Hematopoietic multipotent progenitor cell (in vitro differentiated cells): Measurements from ENCODE around the gene ITPR1. TPM values are rescaled to one million over a fixed set of nuclear protein-coding genes. Genes with fewer than 3 reads are reported as not detected.
A peak's percentile ranks its signal among the peaks of the same experiment; 100 is the strongest.

ENCODE experiments used
- DNase-seq, 3 donors: peaks; one replicate each; pipeline ENCODE4 v3.0.0-alpha.2; 2011 to 2015; ENCODE audit warnings: low read depth in 2 of 3, low spot score in 2 of 3
- total RNA-seq: library from RNA; depleted of rRNA; stranded (reverse); fragments of >200 nt; gene quantifications from one replicate; pipeline ENCODE4 v1.2.3, GENCODE V29; 2012

ITPR1 gene
- total RNA-seq, 1 donor: 166 TPM

- DNase-seq: no peak
These were observed 136.2 kb downstream of the ITPR1 start for GRCh38 chr3:4629095-4630007.

GRCh38 chr3:4633078-4634004, 140.2 kb downstream of the ITPR1 start:
- DNase-seq: peak in 2 of 3 donors; percentile 57 to 64

GRCh38 chr3:4634894-4635293, 141.7 kb downstream of the ITPR1 start:
- DNase-seq: no peak

- DNase-seq: no peak
These were observed 144.1 kb downstream of the ITPR1 start for GRCh38 chr3:4637265-4637664.

- DNase-seq: no peak
These were observed 148.9 kb downstream of the ITPR1 start for GRCh38 chr3:4641863-4642563.

- no peak for DNase-seq
These were observed 149.5 kb downstream of the ITPR1 start for GRCh38 chr3:4642611-4643010.

GRCh38 chr3:4643904-4644547, 150.9 kb downstream of the ITPR1 start:
- DNase-seq: no peak

- no peak for DNase-seq
These were observed 151.8 kb downstream of the ITPR1 start for GRCh38 chr3:4644951-4645350.

- no peak for DNase-seq
These were observed 152.3 kb downstream of the ITPR1 start for GRCh38 chr3:4645468-4645867.

GRCh38 chr3:4647411-4647810, 154.3 kb downstream of the ITPR1 start:
- DNase-seq: no peak

GRCh38 chr3:4655145-4656045, 162.2 kb downstream of the ITPR1 start:
- DNase-seq: no peak

GRCh38 chr3:4656059-4656458, 162.9 kb downstream of the ITPR1 start:
- peak in 2 of 3 donors; percentile 9 to 44 for DNase-seq

- no peak for DNase-seq
These were observed 163.6 kb downstream of the ITPR1 start for GRCh38 chr3:4656626-4657328.

- no peak for DNase-seq
These were observed 167.8 kb downstream of the ITPR1 start for GRCh38 chr3:4660936-4661335.

- no peak for DNase-seq
These were observed 171.3 kb downstream of the ITPR1 start for GRCh38 chr3:4664412-4664811.

- no peak for DNase-seq
These were observed 172.0 kb downstream of the ITPR1 start for GRCh38 chr3:4665197-4665596.

GRCh38 chr3:4666071-4666470, 172.9 kb downstream of the ITPR1 start:
- DNase-seq: no peak

GRCh38 chr3:4670352-4670751, 177.2 kb downstream of the ITPR1 start:
- DNase-seq: peak in 1 of 3 donors; percentile 20
